Raji (cell line): Measurements from ENCODE around the gene TMOD4.
A peak's percentile ranks its signal among the peaks of the same experiment; 100 is the strongest.

Source experiments
- POLR2A ChIP-seq: IDR thresholded peaks from 2 replicates; pipeline ENCODE4 v1.6.1; 2011; ENCODE audit warnings: low read depth, low read length, control low read depth; ENCODE audit not compliant: insufficient read depth

Gene TMOD4

DNA sequence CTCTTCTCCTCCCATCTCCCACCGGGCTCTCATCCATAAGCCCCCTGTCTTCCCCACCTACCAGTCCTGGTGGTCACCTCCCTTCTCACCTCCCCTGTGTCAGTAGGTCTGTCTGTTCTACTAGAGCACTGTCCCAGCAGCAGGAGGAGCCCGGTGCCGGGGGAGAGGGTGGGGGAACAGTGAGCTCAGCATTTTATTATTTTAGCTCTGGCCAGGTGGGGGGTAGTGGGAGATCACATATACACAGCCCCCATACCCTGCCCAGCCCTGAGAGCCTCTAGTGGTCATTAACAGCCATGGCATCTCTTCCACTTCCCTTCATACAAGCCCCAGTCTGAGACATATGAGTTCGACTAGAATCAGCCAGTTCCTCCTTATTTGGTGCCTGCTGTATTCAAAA, at the start of gene TMOD4:
TSS of gene TMOD4 (minus strand) at position 119 of the 400 bp plus-strand sequence. CDS start 1,106 bp downstream, outside the sequence.
- no peak for TF ChIP-seq POLR2A

- TF ChIP-seq POLR2A, result no peak
Observed at GRCh38 chr1:151222130-151222529, 46.3 kb upstream of the TMOD4 start.

DNA sequence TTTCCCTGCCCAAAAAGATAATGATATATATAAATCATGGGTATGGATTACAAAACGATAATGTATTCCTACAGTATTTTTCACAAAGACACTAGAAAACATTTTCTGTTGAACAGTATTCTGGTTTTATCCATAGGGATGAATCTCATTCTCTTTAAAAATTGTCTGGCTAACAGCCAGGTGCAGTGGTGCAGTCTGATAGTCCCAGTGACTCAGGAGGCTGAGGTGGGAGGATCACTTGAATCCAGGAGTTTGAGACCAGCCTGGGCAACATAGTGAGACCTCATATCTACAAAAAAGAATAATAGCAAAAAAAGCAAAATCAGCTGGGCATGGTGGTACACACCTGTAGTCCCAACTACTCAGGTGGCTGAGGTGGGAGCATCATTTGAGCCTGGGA, 45.8 kb upstream of the TMOD4 start:
- TF ChIP-seq POLR2A, result no peak

DNA sequence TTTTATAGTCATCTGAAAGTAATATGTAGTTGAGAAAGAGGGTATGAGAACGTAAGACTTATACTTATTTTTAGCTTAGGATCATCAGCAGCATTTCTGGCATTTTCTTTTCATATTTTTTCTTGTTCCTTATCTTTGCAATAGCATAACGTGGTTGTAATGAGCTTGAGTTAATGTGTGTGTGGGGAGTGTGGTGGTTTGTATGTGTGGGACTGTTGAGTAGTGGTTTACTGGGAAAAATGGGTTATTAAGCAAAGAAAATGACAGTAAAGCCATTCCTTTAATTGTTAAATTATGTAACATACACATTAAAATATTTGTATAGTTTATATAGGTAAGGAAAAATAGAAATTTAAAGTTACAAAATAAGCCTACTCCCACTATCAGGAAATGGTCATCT, 37.8 kb upstream of the TMOD4 start:
- no peak for TF ChIP-seq POLR2A

GRCh38 chr1:151211972-151212705, 36.4 kb upstream of the TMOD4 start:
- no peak for TF ChIP-seq POLR2A

- no peak for TF ChIP-seq POLR2A
Observed at GRCh38 chr1:151210830-151211229, 35.0 kb upstream of the TMOD4 start.

DNA sequence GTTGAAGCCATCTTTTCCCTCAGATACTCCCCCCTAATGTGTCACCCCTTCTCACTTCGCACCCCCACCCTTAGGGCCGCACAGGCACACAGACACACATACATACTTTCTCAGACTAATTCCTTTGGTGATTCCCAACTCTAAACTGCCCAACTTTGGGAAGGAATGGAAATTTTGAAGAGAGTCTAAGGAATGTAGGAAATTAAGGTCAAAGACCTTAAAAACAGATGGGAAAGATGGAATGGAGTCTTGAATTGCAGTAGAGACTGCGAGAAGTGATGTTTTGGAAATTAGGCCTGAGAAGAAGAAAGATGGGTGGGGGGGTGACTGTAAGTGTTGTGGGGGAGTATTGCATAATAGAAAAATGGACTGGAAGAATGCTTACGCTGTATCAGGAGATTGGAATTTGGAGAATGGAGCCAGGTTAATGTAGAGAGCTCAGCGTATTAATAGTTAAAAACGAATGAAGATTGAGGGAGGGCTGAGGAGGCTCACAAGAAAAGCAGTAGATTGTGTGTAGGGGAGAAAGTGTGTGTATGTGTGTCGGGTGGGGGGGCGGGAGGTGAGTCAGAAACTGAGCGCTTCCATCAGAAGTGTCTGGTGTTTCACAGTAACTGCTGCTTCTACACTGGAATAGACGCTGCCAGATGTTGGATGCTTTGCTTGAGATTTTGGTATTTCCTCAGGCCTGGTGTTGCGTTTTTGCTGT, 24.2 kb upstream of the TMOD4 start:
- TF ChIP-seq POLR2A, result no peak

- TF ChIP-seq POLR2A, result peak; percentile 84
Observed at GRCh38 chr1:151198254-151199127, 22.7 kb upstream of the TMOD4 start, which contains the start of gene PIP5K1A. Gene PIP5K1A, plus strand, starts transcription at chr1:151198552. Its CDS starts 445 bp downstream, at chr1:151198997.

DNA sequence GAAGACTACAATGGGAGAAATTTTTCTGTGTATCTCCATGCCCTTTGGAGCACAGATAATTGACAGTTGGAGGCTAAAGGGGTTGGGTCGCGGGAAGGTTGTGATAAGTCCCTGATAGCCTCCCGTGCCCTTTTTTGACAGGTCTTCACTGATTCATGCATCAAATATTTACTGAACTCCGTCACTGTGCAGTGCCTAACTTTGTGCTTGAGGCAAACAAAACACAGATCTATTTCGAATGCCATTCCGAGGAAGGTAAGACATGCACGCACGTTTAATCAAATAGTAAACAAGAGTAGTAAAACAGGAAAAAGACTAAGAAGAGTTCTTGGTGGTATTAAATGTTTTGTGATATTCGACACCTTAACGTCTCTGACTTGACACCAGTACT, 22.1 kb upstream of the TMOD4 start:
- no peak for TF ChIP-seq POLR2A

GRCh38 chr1:151196292-151196800, 20.6 kb upstream of the TMOD4 start:
- TF ChIP-seq POLR2A, result no peak

GRCh38 chr1:151193856-151194255, 18.1 kb upstream of the TMOD4 start:
- no peak for TF ChIP-seq POLR2A

GRCh38 chr1:151193304-151193703, 17.5 kb upstream of the TMOD4 start:
- TF ChIP-seq POLR2A, result no peak

- TF ChIP-seq POLR2A, result no peak
Observed at GRCh38 chr1:151192047-151192446, 16.3 kb upstream of the TMOD4 start.

DNA sequence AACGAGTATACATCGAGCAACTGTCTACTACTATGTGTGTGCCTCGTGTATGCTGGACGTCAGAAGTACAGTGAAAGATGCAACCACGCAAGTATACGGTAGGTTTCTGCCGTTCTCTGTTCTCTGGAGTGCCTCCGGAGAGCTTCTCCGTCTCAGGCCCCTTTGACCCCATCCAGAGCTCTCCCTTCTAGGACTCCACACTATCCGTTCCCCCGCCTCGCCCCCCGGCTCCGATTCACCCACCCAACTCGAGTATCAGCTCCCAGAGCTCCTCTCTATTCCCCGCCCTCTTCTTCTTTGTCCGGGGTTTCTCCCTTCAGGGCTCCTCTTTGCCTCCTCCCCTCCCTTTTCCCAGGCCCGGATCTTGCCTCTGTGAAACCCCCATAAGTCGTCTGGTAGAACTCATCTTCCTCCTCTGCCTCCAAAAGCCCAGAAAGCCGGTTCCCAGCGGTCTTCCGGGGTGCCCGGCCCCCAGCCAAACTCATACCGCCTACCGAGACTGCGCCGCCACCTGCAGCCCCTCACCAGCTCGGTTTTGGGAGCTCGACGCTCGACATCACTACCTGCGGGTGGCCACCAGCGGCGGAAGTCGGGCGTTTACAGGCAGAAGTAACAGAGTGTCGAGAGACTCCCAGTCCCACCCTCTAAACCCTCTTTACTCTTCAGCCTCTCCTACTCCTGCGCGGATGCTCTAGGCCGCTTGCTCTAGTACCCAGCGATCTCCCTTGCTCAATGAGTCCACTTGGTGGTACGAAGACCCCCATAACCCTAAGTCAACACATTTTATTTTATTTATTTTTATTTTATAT, 14.1 kb upstream of the TMOD4 start, which contains the start of gene VPS72:
TSS of gene VPS72 (minus strand) at position 561 of the 809 bp plus-strand sequence. CDS start at position 485, 76 bp downstream.
- TF ChIP-seq POLR2A, result peak; percentile 90
